Measurements from ENCODE around the gene TNC. TPM values are rescaled to one million over a fixed set of nuclear protein-coding genes. Genes with fewer than 3 reads are reported as not detected.

The TNC gene
- total RNA-seq, 1 experiment from 2014 or later: 5.7 TPM

GRCh38 chr9:115022760-115023434 lies 95.1 kb downstream of the TNC start:
- H3K9me3 ChIP-seq (ENCODE audit: control insufficient read depth, insufficient read depth, low read depth, low read length): no peaks in the 10 kb centered on the region
- in situ Hi-C loops (cut with HindIII; ENCODE audit: low pct_unique_long_range_greater_than_20kb, low sequenced_read_pairs): no loop called here
- ChIA-PET POLR2A (no interaction called here), CTCF (no interaction called here)
- H3K27me3 ChIP-seq (ENCODE audit: control insufficient read depth, insufficient read depth, low read length): no peaks in the 10 kb centered on the region
- no peak overlapping the region for H3K27ac ChIP-seq (ENCODE audit: low read length)
- DNase-seq (ENCODE audit: low read depth, low spot score): no peak
- no peaks in the 10 kb centered on the region for H3K36me3 ChIP-seq (ENCODE audit: control insufficient read depth, insufficient read depth, low read length)
- no TSS peak for BruUV-seq (replicated peaks)
- intact Hi-C loops (cut with micrococcal nuclease; ENCODE audit: unreplicated experiment): no loop called here
- ATAC-seq: no peak
- H3K4me3 ChIP-seq (ENCODE audit: low read depth in 2 of 2, low read length in 2 of 2): no peak overlapping the region
- H3K4me1 ChIP-seq (ENCODE audit: control insufficient read depth, insufficient read depth, low read length): no peaks in the 10 kb centered on the region
- TF ChIP-seq CTCF (IDR thresholded peaks at IDR 0.05) (no peak), SIN3A (IDR thresholded peaks at IDR 0.05; ENCODE audit: borderline replicate concordance, insufficient read depth, low read depth, low read length) (no peak), POLR2AphosphoS5 (IDR thresholded peaks at IDR 0.05; ENCODE audit: low read depth, low read length) (no peak), TCF7L2 (IDR thresholded peaks at IDR 0.05; ENCODE audit: low read depth, low read length) (no peak), REST (IDR thresholded peaks at IDR 0.05; ENCODE audit: insufficient read depth in 1 of 2, low read depth in 2 of 2, low read length in 1 of 2) (no peak)

- CTCF ChIA-PET: no interaction called here
- intact Hi-C loops (cut with micrococcal nuclease; ENCODE audit: unreplicated experiment): loop anchor here (5.0 kb wide), 1 partner anchor 504 kb away; no protein-coding TSS in a partner anchor
- in situ Hi-C loops (cut with HindIII; ENCODE audit: low pct_unique_long_range_greater_than_20kb, low sequenced_read_pairs): no loop called here
- no peaks in the 10 kb centered on the region for H3K4me1 ChIP-seq (ENCODE audit: control insufficient read depth, insufficient read depth, low read length)
- H3K27ac ChIP-seq (ENCODE audit: low read length): no peak overlapping the region
- DNase-seq (ENCODE audit: low read depth, low spot score): no peak
- H3K27me3 ChIP-seq (ENCODE audit: control insufficient read depth, insufficient read depth, low read length): no peaks in the 10 kb centered on the region
- TF ChIP-seq POLR2AphosphoS5 (IDR thresholded peaks at IDR 0.05; ENCODE audit: low read depth, low read length): no peak
- no peak for TF ChIP-seq CTCF (IDR thresholded peaks at IDR 0.05)
- no peak for TF ChIP-seq SIN3A (IDR thresholded peaks at IDR 0.05; ENCODE audit: borderline replicate concordance, insufficient read depth, low read depth, low read length)
- TF ChIP-seq REST (IDR thresholded peaks at IDR 0.05; ENCODE audit: insufficient read depth in 1 of 2, low read depth in 2 of 2, low read length in 1 of 2): no peak
- no peak for TF ChIP-seq TCF7L2 (IDR thresholded peaks at IDR 0.05; ENCODE audit: low read depth, low read length)
- H3K9me3 ChIP-seq (ENCODE audit: control insufficient read depth, insufficient read depth, low read depth, low read length): no peaks in the 10 kb centered on the region
- POLR2A ChIA-PET: no interaction called here
- no TSS peak for BruUV-seq (replicated peaks)
- no peaks in the 10 kb centered on the region for H3K36me3 ChIP-seq (ENCODE audit: control insufficient read depth, insufficient read depth, low read length)
- no peak overlapping the region for H3K4me3 ChIP-seq (ENCODE audit: low read depth in 2 of 2, low read length in 2 of 2)
- ATAC-seq: no peak
These were observed 99.2 kb downstream of the TNC start for GRCh38 chr9:115018547-115019435.
